Forelimb muscle (tissue), 1 donor: ENCODE results near the gene PTGFRN. TPM values are rescaled to one million over a fixed set of nuclear protein-coding genes. Genes with fewer than 3 reads are reported as not detected.
"Not testable (repeated sequence)": the region's sequence is repeated elsewhere in the genome, so short reads cannot be mapped to it uniquely, and the experiment has no call there.

Experiments used
- DNase-seq: peaks from one replicate; pipeline ENCODE4 v3.0.0-alpha.2; 2013; ENCODE audit warnings: low read depth
- polyA plus RNA-seq: library from polyadenylated mRNA; unstranded; fragments of 120-200 nt; gene quantifications from one replicate; pipeline ENCODE4 v1.2.1, GENCODE V29; 2013; ENCODE audit not compliant: insufficient read length

Gene PTGFRN
- 99.9 TPM for polyA plus RNA-seq

DNA sequence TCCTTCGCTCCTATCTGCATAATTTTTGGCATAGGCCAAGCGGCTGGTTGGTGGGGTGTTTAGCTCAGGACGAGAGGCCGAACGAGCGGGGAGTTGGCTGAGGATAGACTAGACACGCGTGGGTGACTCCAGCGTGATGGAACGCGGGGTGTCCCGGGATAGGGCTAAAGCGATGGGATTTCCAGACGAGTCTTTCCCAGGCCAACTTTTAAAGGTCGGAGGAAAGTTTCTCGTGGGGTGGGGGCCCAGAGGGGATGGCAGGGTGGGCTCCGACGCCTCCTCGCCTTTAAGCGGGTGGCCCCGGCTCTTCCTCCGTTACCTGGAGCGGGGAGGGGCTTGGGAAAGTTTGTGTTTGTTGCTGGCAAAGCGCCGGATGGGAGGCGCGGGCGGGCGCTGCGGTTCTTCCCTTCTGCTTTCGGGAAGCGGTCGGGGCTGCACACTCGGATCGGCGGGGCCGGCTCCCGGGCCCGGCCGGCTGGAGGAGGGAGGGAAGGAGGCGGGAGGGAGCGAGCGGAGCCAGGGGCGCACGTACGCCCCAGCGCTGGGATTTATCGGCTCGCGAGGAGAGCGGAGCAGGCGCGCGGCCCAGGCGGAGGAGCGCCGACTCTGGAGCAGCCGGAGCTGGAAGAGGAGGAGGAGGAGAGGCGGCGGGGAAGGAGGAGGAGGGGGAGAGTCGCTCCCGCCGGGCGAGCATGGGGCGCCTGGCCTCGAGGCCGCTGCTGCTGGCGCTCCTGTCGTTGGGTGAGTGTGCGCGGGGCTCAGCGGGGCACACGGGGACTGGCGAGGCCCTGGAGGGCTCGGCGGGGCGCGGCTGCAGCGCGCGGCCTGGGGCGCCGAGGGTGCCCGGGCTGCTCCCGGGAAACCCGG is at the start of gene PTGFRN:
Gene PTGFRN (plus strand): TSS at position 405 of the 867 bp plus-strand sequence. CDS start 288 bp downstream, at position 693.
- DNase-seq = no peak

DNA sequence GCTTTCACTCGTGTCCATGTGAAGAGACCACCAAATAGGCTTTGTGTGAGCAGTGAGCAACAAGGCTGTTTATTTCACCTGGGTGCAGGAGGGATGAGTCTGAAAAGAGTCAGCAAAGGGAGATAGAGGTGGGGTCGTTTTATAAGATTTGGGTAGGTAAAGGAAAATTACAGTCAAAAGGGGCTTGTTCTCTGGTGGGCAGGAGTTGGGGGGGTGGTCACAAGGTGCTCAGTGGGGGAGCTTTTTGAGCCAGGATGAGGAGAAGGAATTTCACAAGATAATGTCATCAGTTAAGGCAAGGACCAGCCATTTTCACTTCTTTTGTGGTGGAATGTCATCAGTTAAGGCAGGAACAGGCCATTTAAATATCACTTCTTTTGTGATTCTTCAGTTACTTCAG is 49.5 kb upstream of the PTGFRN start:
- not testable (repeated sequence) for DNase-seq

GRCh38 chr1:116861137-116861536 is 48.6 kb upstream of the PTGFRN start:
- DNase-seq = no peak

- not testable (repeated sequence) for DNase-seq
These were observed 46.7 kb upstream of the PTGFRN start for GRCh38 chr1:116863031-116863430.

DNA sequence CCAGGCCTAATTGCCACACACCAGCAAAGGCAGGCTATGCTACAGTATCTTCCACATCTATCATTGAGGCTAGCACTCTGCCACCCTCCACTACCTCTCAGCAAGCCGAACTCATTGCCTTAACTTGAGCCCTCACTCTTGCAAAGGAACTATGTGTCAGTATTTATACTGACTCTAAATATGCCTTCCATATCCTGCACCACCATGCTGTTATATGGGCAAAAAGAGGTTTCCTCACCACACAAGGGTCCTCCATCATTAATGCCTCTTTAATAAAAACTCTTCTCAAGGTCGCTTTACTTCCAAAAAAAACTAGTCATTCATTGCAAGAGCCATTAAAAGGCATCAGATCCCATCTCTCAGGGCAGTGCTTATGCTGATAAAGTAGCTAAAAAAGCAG is 43.2 kb upstream of the PTGFRN start:
- DNase-seq = not testable (repeated sequence)

- no peak for DNase-seq
These were observed 41.3 kb upstream of the PTGFRN start for GRCh38 chr1:116868385-116868784.

DNA sequence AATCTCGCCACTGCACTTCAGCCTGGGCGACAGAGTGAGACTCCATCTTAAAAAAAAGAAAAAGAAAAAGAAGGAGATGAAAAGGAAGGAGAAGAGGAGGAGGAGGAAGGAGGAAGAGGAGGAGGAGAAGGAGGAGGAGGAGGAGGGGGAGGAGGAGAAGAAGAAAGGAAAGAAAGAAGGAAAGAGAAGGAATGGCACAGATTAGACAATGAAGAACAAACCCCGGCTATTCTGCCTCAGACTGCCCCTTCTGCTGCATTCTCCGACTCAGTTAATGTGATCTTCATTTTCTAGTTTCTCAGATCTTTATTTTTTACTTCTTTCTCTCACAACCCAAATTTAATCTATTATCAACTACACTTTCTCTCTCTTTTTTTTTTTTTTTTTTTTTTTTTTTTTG is 40.1 kb upstream of the PTGFRN start:
- DNase-seq = no peak

GRCh38 chr1:116870300-116870699 is 39.4 kb upstream of the PTGFRN start:
- no peak for DNase-seq

GRCh38 chr1:116871779-116872146 is 38.0 kb upstream of the PTGFRN start:
- no peak for DNase-seq

DNA sequence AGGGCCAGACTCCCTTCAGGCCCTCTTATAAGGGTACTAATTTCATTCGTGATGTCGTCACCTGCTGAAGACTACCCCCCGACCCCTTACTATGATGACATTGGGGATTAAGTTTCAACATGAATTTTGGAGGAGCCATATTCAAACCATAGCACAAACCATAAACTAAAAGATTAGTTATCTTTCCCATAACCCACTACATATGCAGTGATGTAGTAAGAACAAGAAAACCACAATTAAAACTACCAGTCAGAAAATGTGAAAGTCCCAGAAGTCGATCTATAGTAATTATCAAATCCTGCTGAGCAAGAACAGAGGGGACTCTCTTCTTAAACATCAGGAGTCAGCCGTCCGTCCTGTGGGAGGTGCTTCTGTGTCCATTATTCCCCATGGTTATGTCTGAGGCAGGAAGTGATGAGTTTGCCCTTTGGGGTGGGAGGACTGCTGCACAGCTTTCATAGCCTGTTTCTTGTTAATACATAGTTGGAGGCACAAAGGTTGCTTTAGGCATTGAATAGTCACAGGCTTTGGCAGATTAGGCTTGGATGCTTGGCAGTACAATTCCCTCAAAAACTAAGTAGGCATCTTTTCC is 35.9 kb upstream of the PTGFRN start:
- no peak for DNase-seq

- DNase-seq = no peak
These were observed 34.9 kb upstream of the PTGFRN start for GRCh38 chr1:116874733-116875249.

GRCh38 chr1:116875391-116875790 is 34.3 kb upstream of the PTGFRN start:
- DNase-seq = no peak

DNA sequence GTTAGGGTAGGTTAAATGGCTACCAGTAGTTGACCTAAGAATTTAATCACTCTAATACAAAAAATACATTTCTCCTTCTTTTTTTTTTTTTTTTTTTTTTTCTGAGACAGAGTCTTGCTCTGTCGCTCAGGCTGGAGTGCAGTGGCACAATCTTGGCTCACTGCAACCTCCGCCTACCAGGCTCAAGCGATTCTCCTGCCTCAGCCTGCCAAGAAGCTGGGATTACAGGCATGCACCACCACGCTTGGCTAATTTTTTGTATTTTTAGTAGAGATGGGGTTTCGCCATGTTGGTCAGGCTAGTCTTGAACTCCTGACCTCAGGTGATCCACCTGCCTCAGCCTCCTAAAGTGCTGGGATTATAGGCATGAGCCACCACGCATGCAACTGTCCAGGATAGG is 33.8 kb upstream of the PTGFRN start:
- not testable (repeated sequence) for DNase-seq

DNA sequence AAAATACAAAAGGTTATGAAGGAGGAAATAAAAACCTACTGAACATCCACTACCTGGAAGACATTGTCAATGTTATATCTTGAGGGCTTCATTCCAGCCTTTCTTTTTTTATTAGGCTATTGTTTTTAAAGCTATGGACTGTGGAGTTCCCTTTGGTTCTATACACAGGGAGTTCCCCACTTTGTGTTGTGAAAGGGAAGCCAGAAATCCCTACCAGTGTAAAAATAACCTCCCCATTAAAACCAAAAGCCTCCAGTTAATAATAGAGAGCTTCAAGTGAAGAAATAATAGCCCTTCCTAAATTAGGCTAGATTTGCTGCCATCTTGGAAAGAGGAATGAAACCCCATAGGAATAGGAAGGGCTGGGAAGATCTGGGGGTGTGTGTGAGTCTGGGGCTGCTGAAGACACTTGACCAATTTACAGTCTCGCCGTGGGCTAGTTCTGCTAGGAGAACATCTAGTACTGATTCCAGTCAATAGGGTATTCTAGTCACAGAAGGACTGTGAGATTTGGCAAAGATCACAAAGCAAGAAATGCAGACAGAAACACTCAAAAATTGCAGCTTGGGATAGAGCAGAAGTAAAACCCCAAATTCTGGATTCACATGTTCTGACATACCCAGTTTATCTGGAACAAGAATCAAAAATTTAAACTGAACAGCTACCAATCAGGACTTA is 32.4 kb upstream of the PTGFRN start:
- no peak for DNase-seq

GRCh38 chr1:116878804-116879477 is 30.8 kb upstream of the PTGFRN start:
- DNase-seq = no peak

DNA sequence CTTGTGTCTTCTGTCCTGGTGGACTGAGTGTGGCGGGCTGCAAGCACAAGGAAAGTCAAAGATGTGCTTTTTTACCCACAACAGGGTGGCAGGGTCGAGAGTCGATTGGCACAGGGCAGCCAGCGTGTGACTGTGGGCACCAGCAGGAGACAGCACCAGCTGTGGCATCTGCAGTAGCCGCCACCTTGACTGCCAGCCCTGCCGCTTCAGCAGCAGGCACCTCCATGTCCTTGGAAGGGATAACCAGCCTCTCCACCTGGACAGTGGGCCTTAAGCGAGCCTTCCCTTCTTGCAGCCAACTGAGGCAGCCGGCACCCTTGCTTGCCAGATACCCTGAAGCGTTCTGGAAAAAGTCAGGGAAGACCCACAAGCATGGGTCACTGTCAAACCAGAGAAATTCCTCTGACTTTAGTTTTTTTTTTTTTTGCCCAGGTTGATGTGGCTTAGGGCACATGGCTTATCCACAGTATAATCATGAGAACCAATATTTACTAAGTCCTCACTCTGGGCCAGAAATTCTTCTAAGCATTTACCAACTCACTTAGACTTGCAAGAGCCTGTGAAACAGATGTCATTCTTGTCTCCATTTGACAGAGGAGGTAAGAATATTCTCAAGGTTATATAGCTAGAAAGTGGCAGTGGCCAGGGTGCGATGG is 30.1 kb upstream of the PTGFRN start:
- DNase-seq = no peak

DNA sequence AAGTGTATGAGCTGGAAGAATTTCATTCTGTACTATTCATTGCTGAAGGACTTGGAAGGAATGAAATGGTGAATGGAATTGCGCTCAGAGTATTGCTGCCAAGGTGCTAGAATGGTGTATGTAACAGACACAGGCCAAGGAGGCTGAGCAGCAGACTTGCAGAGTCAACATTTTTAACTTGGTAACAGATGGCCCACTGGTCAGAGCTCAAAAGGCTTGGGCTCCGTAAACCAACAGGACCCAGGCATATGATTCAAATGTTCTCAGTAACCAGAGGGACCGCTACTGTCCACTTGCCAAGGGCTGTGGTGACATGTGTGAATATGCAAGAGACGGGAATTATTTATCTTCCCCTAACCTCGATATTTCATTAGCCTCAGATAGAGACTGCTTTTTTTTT is 28.8 kb upstream of the PTGFRN start:
- no peak for DNase-seq

- DNase-seq = no peak
These were observed 27.7 kb upstream of the PTGFRN start for GRCh38 chr1:116881879-116882520.

DNA sequence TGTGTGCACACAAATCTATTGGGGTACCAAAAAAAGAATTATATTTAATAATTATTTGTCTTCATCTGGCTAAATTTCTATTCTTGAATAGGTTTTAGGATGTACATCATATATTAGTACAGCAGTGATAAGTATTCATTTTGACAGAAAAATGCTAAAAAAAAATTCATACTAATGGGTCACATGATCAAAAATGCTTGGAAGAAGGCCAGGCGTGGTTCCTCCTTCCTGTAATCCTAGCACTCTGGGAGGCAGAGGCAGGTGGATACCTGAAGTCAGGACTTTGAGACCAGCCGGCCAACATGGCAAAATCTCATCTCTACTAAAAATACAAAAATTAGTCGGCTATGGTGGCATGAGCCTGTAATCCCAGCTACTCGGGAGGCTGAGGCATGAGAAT is 26.9 kb upstream of the PTGFRN start:
- DNase-seq = no peak

DNA sequence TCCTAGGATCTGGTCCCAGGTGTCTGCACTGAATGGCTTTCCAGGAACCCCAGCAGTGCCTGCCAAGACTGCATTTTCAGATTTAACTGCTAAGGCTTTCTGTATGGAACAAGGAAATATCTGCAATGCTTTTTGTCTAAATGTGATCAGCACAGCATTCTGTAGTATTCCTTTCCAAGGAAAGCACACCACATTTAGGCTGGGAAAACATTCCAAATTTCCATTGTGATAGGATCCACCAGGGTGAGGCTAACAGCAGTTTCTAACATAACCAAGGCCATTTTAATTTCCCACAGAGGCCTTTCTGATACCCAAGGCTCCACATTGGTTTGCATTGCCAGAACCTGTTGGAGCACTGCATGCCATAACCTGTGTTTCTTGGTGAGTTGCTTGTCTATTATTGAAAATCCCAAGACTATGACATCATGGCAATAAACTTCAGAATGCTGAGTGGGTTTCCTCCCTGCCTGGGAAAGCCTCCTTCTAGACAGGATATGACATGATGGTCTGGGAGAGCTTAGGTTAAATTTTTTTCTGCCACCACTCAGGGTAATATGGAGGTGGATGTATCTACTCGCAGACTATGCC is 23.3 kb upstream of the PTGFRN start:
- no peak for DNase-seq
